Measurements from ENCODE around the gene CDKN2B. TPM values are rescaled to one million over a fixed set of nuclear protein-coding genes. Genes with fewer than 3 reads are reported as not detected.

Gene CDKN2B
- total and polyA plus RNA-seq, 2 experiments from 2014 or later, result 0.29 to 0.83 TPM

GRCh38 chr9:21988056-21988990, 20.8 kb downstream of the CDKN2B start (continued):
- TF ChIP-seq ZNF462 (CRISPR knock-in tag; IDR thresholded peaks at IDR 0.05), result no peak
- no peak for TF ChIP-seq EZH2phosphoT487 (IDR thresholded peaks at IDR 0.05; ENCODE audit: unreplicated experiment)
- TF ChIP-seq POLR2AphosphoS5 (IDR thresholded peaks at IDR 0.05; ENCODE audit: low read depth), result no peak
- no peak for TF ChIP-seq STAT1 (IDR thresholded peaks at IDR 0.05; ENCODE audit: unreplicated experiment)
- TF ChIP-seq, protein P1, sequence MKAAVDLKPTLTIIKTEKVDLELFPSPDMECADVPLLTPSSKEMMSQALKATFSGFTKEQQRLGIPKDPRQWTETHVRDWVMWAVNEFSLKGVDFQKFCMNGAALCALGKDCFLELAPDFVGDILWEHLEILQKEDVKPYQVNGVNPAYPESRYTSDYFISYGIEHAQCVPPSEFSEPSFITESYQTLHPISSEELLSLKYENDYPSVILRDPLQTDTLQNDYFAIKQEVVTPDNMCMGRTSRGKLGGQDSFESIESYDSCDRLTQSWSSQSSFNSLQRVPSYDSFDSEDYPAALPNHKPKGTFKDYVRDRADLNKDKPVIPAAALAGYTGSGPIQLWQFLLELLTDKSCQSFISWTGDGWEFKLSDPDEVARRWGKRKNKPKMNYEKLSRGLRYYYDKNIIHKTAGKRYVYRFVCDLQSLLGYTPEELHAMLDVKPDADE (IDR thresholded peaks at IDR 0.05), result no peak
- TF ChIP-seq CREB1 (CRISPR knock-in tag; IDR thresholded peaks at IDR 0.05; ENCODE audit: low read depth), result no peak
- no peak for TF ChIP-seq ZNF331 (CRISPR knock-in tag; IDR thresholded peaks at IDR 0.05; ENCODE audit: low read depth)
